Measurements from ENCODE around the gene TAF1D.
A peak's percentile ranks its signal among the peaks of the same experiment; 100 is the strongest.
"Not testable (repeated sequence)": the region's sequence is repeated elsewhere in the genome, so short reads cannot be mapped to it uniquely, and the experiment has no call there.

TAF1D gene

GRCh38 chr11:93746101-93746500 lies 4.8 kb upstream of the TAF1D start:
- no peak for DNase-seq

GRCh38 chr11:93745005-93745755 lies 3.9 kb upstream of the TAF1D start:
- DNase-seq: not testable (repeated sequence)

GRCh38 chr11:93744669-93745004 lies 3.3 kb upstream of the TAF1D start:
- no peak for DNase-seq

GRCh38 chr11:93743291-93743690 lies 2.0 kb upstream of the TAF1D start:
- no peak for DNase-seq

GRCh38 chr11:93741882-93742226 lies 559 bp upstream of the TAF1D start:
- DNase-seq: no peak

- peak; percentile 52 for DNase-seq
These were observed 583 bp downstream of the TAF1D start for GRCh38 chr11:93740730-93741093.

- DNase-seq: peak; percentile 20
These were observed 1.1 kb downstream of the TAF1D start for GRCh38 chr11:93740031-93740729.

- no peak for DNase-seq
These were observed 2.6 kb downstream of the TAF1D start for GRCh38 chr11:93738647-93739081.

- DNase-seq: no peak
These were observed 3.2 kb downstream of the TAF1D start for GRCh38 chr11:93737904-93738612.

- no peak for DNase-seq
These were observed 5.2 kb downstream of the TAF1D start for GRCh38 chr11:93736129-93736528.

- DNase-seq: no peak
These were observed 5.7 kb downstream of the TAF1D start for GRCh38 chr11:93735627-93736026.

GRCh38 chr11:93734427-93735222 lies 6.7 kb downstream of the TAF1D start:
- no peak for DNase-seq

- no peak for DNase-seq
These were observed 7.8 kb downstream of the TAF1D start for GRCh38 chr11:93733474-93733873.

- no peak for DNase-seq
These were observed 8.9 kb downstream of the TAF1D start for GRCh38 chr11:93732237-93732892.

GRCh38 chr11:93730108-93731107 lies 10.9 kb downstream of the TAF1D start:
- DNase-seq: no peak

- no peak for DNase-seq
These were observed 12.1 kb downstream of the TAF1D start for GRCh38 chr11:93729129-93729616.

- DNase-seq: no peak
These were observed 12.5 kb downstream of the TAF1D start for GRCh38 chr11:93728792-93729128.

GRCh38 chr11:93727985-93728791 lies 13.1 kb downstream of the TAF1D start:
- no peak for DNase-seq

- DNase-seq: no peak
These were observed 17.2 kb downstream of the TAF1D start for GRCh38 chr11:93724089-93724488.

GRCh38 chr11:93720522-93720921 lies 20.8 kb downstream of the TAF1D start:
- DNase-seq: no peak

Data from activated T-cell treated with anti-CD3 and anti-CD28 coated beads for 4 hours (primary cell).